ENCODE measurements around the gene C1orf167. TPM values are rescaled to one million over a fixed set of nuclear protein-coding genes. Genes with fewer than 3 reads are reported as not detected.

Gene C1orf167
- total RNA-seq, 4 donors from 2014 or later = 1.00 to 1.4 TPM; not detected in 2

DNA sequence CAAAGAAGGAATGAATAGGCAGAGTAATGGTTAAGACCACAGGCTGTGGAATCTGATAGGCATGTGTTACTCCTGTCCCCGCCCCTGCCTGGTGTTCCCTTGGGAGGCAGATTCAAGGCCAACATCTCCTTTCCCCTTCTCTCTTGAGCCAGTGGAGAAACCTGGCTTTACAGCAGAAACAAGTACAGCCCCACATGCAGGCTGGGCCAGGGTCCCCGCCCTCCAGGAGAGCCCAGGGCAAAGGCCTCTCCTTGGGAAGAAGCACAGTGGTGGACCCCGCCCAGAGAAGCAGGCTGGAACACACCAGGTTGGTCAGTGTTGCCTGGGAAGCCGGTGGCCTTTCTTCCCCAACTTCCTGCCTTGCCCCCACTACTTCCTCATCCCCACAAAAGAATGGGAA, 6.8 kb downstream of the C1orf167 start:
- H3K27ac ChIP-seq = no peak overlapping the region
- TF ChIP-seq, protein P1, sequence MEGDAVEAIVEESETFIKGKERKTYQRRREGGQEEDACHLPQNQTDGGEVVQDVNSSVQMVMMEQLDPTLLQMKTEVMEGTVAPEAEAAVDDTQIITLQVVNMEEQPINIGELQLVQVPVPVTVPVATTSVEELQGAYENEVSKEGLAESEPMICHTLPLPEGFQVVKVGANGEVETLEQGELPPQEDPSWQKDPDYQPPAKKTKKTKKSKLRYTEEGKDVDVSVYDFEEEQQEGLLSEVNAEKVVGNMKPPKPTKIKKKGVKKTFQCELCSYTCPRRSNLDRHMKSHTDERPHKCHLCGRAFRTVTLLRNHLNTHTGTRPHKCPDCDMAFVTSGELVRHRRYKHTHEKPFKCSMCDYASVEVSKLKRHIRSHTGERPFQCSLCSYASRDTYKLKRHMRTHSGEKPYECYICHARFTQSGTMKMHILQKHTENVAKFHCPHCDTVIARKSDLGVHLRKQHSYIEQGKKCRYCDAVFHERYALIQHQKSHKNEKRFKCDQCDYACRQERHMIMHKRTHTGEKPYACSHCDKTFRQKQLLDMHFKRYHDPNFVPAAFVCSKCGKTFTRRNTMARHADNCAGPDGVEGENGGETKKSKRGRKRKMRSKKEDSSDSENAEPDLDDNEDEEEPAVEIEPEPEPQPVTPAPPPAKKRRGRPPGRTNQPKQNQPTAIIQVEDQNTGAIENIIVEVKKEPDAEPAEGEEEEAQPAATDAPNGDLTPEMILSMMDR (IDR thresholded peaks at IDR 0.05 in 4 of 5, conservative IDR thresholded peaks at IDR 0.05 in 1 of 5) = no peak
- no peak for TF ChIP-seq POLR2A (IDR thresholded peaks at IDR 0.05)
- H3K9me3 ChIP-seq = no peaks in the 10 kb centered on the region
- in situ Hi-C loops (cut with MboI; ENCODE audit: low sequenced_read_pairs in 4 of 4) = no loop called here
- DNase-seq (no peak), ATAC-seq (no peak)
- no peak overlapping the region for H3K4me3 ChIP-seq
- intact Hi-C loops (cut with DNase I; ENCODE audit: low total_unique reads) = no loop called here
- no peaks in the 10 kb centered on the region for H3K4me1 ChIP-seq
- H3K27me3 ChIP-seq = no peaks in the 10 kb centered on the region
- H3K36me3 ChIP-seq = no peaks in the 10 kb centered on the region

- H3K9me3 ChIP-seq = no peaks in the 10 kb centered on the region
- H3K27ac ChIP-seq = no peak overlapping the region
- TF ChIP-seq POLR2A (IDR thresholded peaks at IDR 0.05) = no peak
- TF ChIP-seq, protein P1 (IDR thresholded peaks at IDR 0.05 in 4 of 5, conservative IDR thresholded peaks at IDR 0.05 in 1 of 5) = no peak
- H3K36me3 ChIP-seq = no peaks in the 10 kb centered on the region
- H3K4me1 ChIP-seq = no peaks in the 10 kb centered on the region
- no peaks in the 10 kb centered on the region for H3K27me3 ChIP-seq
- ATAC-seq (no peak), DNase-seq (no peak)
- H3K4me3 ChIP-seq = no peak overlapping the region
- in situ Hi-C loops (cut with MboI; ENCODE audit: low sequenced_read_pairs in 4 of 4) = no loop called here
- intact Hi-C loops (cut with DNase I; ENCODE audit: low total_unique reads) = no loop called here
Observed at GRCh38 chr1:11769274-11769673, 7.3 kb downstream of the C1orf167 start.

GRCh38 chr1:11770011-11770410, 8.0 kb downstream of the C1orf167 start:
- ATAC-seq = no peak
- Histone ChIP-seq H3K27ac (no peak overlapping the region), H3K4me1 (no peaks in the 10 kb centered on the region), H3K36me3 (no peaks in the 10 kb centered on the region), H3K4me3 (no peak overlapping the region), H3K9me3 (no peaks in the 10 kb centered on the region), H3K27me3 (no peaks in the 10 kb centered on the region)
- intact Hi-C loops (cut with DNase I; ENCODE audit: low total_unique reads) = no loop called here
- in situ Hi-C loops (cut with MboI; ENCODE audit: low sequenced_read_pairs in 4 of 4) = no loop called here
- no peak for DNase-seq
- no peak for TF ChIP-seq POLR2A (IDR thresholded peaks at IDR 0.05)
- TF ChIP-seq, protein P1 (IDR thresholded peaks at IDR 0.05 in 4 of 5, conservative IDR thresholded peaks at IDR 0.05 in 1 of 5) = no peak

DNA sequence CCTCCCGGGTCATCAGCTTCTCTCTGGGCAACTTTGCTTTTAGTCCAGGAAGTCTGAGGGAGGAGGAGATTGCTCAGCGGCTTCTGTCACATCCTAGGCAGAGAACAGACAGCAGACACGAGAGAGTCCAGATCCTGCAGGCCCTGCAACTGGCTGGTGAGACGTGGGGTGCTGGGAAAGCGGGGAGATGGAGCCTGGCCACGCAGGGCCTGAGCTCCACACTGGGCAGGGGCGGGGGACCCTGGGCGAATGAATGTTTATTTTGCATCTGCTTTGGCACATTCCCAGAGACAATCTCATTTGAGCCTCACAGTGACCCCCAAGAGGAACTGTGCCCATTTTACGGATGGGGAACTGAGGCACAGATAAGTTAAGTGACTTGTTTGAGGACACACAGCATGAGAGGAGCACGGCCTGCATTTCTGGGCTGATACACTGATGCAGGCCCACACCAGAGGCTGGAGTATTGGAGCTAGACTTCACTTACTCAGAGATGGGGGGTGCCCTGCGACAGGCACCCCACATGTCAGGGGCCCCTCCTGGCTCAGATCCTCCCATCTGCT, 9.6 kb downstream of the C1orf167 start:
- no peaks in the 10 kb centered on the region for H3K4me1 ChIP-seq
- in situ Hi-C loops (cut with MboI; ENCODE audit: low sequenced_read_pairs in 4 of 4) = no loop called here
- ATAC-seq (no peak), DNase-seq (no peak)
- intact Hi-C loops (cut with DNase I; ENCODE audit: low total_unique reads) = no loop called here
- no peaks in the 10 kb centered on the region for H3K27me3 ChIP-seq
- TF ChIP-seq POLR2A (IDR thresholded peaks at IDR 0.05) = no peak
- H3K4me3 ChIP-seq = no peak overlapping the region
- no peak overlapping the region for H3K27ac ChIP-seq
- H3K9me3 ChIP-seq = no peaks in the 10 kb centered on the region
- H3K36me3 ChIP-seq = no peaks in the 10 kb centered on the region

GRCh38 chr1:11772458-11772857, 10.5 kb downstream of the C1orf167 start:
- Histone ChIP-seq H3K9me3 (no peaks in the 10 kb centered on the region), H3K36me3 (no peaks in the 10 kb centered on the region), H3K4me1 (no peaks in the 10 kb centered on the region), H3K27ac (no peak overlapping the region), H3K27me3 (no peaks in the 10 kb centered on the region), H3K4me3 (no peak overlapping the region)
- ATAC-seq = no peak
- in situ Hi-C loops (cut with MboI; ENCODE audit: low sequenced_read_pairs in 4 of 4) (no loop called here), intact Hi-C loops (cut with DNase I; ENCODE audit: low total_unique reads) (no loop called here)
- DNase-seq = no peak
- TF ChIP-seq POLR2A (IDR thresholded peaks at IDR 0.05) = no peak
- TF ChIP-seq, protein P1 (IDR thresholded peaks at IDR 0.05 in 4 of 5, conservative IDR thresholded peaks at IDR 0.05 in 1 of 5) = no peak

Measured in gastrocnemius medialis (tissue), 4 donors.